Measurements from ENCODE around the gene TMEM30A.

The TMEM30A gene
- total RNA-seq, result 126 to 157 (median 135) reads per million in 4 experiments

- DNase-seq, result peak; percentile 92
Observed at GRCh38 chr6:75284632-75285282, at the start of gene TMEM30A. Gene TMEM30A, minus strand, starts transcription at chr6:75284792. Its CDS starts 154 bp downstream, at chr6:75284638.

DNA sequence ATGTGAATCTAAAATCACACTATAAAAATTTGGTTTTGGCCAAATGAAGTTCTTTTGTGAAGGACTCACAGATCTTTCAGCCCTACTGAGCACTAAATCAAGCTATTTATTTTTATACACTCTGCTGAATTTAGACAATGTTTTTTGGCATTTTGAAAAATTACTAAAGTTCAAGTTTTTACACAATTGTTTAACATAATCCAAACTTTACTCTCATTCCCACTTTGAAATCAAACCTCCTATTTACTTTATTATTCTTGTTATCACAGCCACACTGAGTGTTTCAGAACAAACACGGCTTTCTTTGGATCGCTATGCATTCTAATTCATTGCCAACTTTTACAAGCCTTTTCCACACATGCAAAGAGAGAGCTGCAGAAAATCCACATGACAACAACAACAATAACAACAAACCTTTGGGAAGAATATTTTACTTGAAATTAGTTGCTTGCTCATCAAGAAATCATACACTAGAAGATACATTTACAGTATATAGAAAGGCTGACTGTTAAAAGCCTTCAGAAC is 49.1 kb upstream of the TMEM30A start:
- no peak for DNase-seq

DNA sequence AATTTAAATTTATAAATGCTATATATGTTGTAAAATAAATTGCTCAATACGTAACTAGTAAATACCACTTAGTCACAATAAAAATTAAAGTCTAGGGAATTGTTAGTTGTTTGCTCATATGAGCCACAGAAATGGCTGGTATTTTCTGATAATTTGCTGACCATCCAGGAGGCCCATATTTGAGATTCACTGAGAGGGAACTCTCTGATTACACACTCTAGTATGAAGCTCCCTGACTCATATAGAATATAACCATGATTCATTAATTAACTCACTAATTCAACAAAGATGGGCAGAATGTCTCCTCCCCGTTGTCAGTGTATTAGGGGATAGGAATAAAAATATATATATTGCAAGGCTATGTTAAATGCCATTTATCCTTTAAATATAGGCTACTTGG is 46.6 kb upstream of the TMEM30A start:
- DNase-seq, result no peak

DNA sequence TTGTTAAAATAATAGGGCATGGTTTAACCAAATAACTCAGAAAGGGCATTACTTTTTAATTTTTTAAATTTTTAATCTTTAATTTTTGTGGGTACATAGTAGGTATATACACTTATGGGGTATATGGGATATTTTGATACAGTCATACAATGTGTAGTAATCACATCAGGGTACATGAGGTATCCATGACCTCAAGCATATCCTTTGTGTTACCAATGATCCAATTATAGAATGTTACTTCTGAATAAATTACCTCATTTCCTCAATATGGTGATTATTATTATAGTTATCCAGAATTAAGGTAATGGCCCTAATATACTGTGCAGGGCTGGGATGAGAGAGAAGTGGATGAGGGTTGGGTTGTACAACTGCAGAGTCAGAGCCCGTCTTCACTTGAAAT is 45.1 kb upstream of the TMEM30A start:
- DNase-seq, result no peak

DNA sequence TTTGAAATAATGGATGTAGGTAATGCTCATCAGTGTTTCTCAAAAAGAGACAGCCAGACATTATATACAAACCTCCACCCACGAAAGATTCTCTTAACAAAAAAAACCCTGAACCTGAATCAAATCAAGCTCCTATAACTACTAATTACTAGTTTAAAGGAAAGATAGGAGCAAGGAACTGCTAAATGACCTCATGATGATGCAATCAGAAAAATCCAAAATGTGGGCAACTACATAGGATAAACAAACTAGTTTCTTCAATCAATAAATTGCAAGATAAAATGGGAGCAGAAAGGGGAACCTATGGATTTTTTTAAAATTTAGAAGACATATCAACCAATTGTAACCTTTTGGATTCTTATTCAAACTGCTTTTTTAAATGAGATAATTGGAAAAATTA is 43.2 kb upstream of the TMEM30A start:
- no peak for DNase-seq

DNA sequence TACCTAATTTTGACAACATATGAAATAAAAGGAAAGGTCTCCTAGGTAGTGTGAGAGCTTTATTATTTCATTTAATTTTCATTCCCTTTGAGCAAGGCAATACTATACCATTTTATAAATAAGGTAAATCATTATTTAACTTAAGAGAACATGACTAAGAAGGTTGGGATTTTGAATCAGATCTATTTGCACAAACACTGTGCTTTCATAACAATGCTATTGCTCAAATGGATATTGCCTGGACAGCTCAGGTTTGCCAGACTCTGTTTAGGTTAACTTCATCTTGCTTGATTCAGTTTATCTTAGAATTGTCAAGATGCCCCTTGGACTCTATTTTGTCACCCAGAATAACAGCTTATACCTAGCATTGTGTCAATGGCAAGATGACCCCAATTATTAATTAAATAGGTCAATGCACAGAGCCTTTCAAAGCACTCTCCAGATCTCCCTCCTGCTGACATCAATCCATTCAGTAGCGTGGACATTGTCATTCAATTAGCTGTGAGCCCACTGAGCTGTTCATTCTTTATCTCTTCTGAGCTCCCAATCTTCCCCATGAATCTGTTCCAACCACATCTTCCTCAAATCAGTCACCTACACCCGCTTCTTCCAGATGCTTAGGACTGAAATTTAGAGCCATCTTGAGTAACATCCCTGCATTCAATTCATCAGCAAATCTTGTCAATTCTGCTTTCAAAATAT is 42.1 kb upstream of the TMEM30A start:
- DNase-seq, result no peak

- no peak for DNase-seq
Observed at GRCh38 chr6:75318900-75319299, 34.3 kb upstream of the TMEM30A start.

- DNase-seq, result no peak
Observed at GRCh38 chr6:75317503-75318206, 33.1 kb upstream of the TMEM30A start.

- DNase-seq, result no peak
Observed at GRCh38 chr6:75315978-75316377, 31.4 kb upstream of the TMEM30A start.

DNA sequence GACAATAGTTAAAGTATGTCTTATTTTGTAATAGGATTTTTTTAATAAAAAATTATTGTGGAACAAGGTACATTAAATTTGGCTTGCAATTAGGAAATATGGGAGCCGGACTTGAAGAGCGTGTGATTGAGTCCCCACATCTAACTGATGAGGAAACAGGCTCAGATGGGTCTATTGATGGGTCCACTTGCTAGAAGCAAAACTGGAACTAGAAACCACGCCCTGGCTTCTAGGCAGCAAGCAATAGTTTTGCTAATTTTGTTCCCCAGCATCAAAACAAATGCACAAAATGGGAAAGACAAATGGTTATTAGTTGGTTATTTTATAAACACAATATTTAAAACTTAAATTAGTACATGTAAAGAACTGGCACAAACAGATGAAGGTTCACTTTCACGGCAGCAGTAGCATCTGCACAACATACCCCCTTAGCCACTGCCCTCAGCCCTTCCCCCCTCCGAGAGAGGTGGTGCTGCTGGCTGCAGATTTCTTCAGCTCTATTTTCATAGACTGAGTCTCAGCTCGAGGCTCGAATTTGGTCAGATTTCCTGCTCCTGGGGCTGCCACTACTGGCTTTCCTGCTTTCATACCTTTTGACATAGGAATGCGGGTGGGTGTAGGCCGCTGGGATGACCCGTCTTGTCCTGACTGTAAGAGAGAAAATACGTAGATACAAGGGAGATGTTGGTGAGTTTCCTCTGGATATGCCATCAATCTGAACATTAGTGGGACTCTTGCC is 23.8 kb upstream of the TMEM30A start:
- DNase-seq, result no peak

GRCh38 chr6:75307364-75308004 is 22.9 kb upstream of the TMEM30A start:
- DNase-seq, result no peak

GRCh38 chr6:75306064-75306463 is 21.5 kb upstream of the TMEM30A start:
- no peak for DNase-seq

DNA sequence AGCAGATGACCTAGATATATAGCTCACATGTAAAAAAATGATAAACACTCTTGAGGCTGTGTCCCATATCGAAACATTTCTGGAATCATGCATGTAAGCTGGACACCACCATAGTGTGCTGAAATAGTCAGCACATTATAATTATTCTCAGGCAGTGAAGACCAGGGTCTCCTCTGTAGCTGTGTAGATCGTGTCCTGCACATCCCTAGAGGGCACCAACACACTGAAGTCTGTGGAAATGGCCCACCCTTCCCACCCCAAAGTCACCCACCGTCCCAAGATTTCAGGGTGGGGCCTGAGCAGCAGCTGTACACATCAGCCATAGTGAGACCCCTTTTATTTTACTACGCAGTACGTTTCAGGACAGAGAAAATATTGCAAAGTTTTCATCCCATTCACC is 21.0 kb upstream of the TMEM30A start:
- no peak for DNase-seq

GRCh38 chr6:75302280-75302679 is 17.7 kb upstream of the TMEM30A start:
- DNase-seq, result no peak

GRCh38 chr6:75301537-75301936 is 16.9 kb upstream of the TMEM30A start:
- DNase-seq, result no peak

GRCh38 chr6:75301088-75301487 is 16.5 kb upstream of the TMEM30A start:
- DNase-seq, result no peak

DNA sequence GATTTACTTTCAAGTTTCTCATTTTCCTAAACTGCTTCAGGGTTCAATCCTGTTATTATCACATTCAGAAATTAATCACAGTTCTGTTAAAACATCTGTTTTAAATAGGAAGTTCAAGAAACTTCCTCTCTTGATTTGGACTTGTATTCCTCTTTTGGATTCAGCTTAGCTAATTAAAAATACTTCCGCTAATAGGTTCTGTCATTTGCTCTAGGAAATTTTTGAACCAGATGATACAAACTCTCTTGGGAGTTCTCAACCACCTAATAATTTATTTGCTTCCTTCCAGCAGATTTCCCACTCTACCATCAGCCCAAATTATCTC is 15.9 kb upstream of the TMEM30A start:
- no peak for DNase-seq

DNA sequence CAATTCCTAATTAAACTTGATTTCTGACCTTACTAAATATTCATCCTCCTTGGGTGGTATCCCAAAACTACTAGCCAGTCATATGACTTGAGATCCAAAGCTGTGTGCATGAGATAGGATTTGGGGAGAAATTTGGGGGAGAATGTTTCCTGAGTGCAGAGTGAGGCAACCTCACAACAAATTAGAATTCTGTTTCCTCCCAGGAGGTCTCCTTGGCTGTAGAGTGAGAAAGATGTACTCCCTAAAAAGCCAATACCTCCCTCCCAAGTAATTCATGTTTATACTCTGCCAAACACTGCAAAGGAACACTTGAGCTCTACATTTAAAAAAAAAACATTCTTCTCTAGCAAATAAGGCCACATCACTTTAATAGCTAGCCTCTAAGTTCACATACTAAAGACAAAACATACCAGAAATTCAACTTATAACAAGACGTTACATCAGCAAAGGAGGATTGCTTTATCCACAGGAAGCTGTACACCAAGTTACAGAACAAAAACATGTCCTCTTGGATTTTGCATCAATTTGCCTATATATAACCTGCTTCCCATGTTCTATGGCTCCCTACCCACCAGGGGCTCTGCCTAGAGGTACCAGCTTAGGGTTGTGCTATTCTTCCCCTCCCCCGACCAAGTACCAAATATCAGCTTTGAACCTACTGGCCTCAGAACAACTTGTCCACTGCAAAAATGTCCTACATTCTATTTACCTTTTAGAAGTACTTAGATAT is 15.4 kb upstream of the TMEM30A start:
- no peak for DNase-seq

DNA sequence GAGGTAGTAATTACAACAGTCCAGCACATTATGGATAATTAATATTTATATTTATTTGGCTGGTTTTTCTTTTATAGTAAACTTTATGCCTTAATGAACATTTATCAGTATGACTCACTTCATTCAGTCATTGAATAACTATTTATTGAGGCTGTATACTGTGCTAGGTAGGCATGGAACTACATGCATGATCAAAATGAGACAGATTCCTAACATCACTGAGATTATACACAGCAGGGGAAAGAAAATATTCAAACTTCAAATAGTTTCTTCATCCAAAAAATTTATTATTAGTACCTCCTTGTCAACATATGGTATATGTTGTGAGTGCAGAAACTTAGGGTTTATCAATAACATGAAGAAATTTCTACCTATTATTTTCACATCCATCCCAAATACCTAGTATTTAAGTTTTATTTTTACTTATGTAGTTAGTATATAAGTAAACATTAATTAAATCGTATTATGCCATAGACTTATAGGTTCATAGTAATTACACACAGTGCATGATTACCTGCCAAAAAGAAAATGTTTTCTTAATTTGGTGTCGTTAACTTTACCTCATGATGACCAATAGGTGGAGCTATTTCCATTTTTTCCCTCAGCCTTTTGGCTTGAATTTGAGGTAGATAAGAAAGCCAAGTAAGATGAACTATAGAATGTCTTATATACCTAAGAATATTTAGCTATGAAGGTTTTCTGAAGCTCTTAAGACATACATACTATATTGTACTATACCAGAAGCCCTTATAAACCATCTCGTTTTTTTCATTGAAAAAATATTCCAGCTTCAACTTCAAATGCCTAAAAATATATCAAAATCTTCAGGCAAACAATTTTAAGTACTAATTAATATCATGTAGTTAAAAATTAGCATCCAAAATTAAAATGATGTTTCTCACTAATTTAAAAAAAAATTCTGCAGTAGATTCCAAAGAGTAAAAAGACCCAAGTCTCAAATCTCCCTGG is 12.5 kb upstream of the TMEM30A start:
- no peak for DNase-seq

DNA sequence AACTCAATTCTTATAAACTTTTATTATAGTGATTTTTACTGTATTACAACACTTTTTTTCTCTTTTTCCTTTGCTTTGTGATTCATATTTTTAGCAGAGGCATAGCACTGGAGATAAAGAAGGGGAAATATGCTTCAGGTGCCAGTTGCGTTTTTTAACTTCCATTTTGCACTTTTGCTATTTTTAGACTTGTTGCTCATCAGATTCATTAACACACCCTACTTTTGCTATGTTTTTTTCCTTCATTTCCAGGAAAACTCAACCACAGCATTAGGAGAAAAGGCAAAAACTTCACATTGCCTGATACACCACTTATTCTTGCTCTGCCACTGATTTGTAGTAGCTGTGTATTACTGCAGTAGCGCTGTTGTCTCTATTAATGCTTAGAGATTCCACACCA is 8.0 kb upstream of the TMEM30A start:
- DNase-seq, result no peak

DNA sequence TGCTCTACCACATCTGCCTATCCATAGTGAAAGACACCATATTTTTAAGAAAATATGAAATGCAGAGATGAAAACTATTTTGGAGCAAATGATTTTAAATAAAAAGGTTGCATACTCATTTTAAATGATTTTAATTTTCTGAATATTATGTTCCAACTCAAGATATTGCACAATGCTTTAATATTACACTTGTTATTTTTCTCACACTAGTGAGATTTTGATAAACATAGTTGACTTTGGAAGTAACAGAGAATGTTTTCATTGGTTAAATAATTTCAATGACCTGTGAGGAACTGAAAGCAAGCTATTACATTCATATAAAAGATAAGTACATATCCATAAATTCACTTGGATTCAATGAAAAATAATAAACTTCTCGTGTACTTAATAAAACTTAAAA is 7.2 kb upstream of the TMEM30A start:
- DNase-seq, result no peak

Measured in effector CD8-positive, alpha-beta T cell (primary cell).